Coronary artery (tissue), 2 donors: ENCODE data around the gene TMEM151B.

Source experiments
- DNase-seq: peaks from one replicate; pipeline ENCODE4 v3.0.0-alpha.2; 2017; ENCODE audit warnings: low spot score
- H3K27ac ChIP-seq, 2 donors: fragments of 200-600 bp; sonication (generic); one replicate each; pipeline ENCODE4 v1.5.1; 2016 to 2019
- H3K4me3 ChIP-seq: fragments of 200-600 bp; sonication (generic); 2 replicates; pipeline ENCODE4 v1.5.1; 2016; ENCODE audit warnings: mild to moderate bottlenecking, moderate library complexity
- CTCF ChIP-seq: fragments of 200-600 bp; sonication (generic); IDR thresholded peaks from one replicate; pipeline ENCODE4 v1.5.1; 2019; ENCODE audit warnings: antibody characterized with exemption

Gene TMEM151B

DNA sequence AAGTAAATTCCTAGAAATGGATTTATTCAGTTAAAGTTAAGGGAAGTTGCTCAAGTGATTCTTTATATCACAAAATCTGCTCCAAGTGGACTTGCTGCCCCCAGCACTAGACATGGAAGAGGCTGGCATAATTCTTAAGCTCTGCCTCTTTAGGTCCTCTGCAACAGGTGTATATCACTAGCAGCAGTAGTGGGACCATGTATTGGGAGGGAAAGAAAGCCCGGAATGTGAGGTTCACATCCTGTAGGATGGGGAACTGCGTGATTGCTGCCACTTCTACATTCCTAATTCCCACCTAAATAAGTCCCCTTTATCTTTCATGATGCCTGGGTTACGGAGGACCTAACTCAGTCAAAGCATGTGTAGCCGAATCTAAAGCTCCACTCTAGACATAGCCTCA, 85.4 kb downstream of the TMEM151B start:
- Histone ChIP-seq H3K27ac (no peak overlapping the region), H3K4me3 (no peak overlapping the region)
- no peak for TF ChIP-seq CTCF
- no peak for DNase-seq

DNA sequence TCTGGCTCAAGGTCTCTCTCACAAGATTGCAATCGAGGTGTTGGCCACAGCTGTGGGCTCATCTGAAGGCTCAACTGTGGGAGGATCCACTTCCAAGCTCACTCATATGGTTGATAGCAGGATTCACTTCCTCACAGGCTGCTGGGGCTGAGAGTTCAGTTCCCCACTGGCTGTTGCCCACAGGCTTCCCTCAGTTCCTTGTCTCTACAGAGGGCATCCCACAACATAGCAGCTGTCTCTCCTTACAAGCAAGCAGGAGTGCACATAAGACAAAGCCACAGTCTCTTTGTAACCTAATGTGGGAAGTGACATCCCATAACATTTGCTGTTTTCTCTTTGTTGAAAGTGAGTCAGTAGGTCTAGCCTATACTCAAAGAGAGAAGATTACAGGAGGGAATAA, 86.2 kb downstream of the TMEM151B start:
- TF ChIP-seq CTCF: no peak
- no peak for DNase-seq
- H3K27ac ChIP-seq: no peak overlapping the region
- H3K4me3 ChIP-seq: no peak overlapping the region
